Measurements from ENCODE around the gene AKAP13.
"Not testable (repeated sequence)": the region's sequence is repeated elsewhere in the genome, so short reads cannot be mapped to it uniquely, and the experiment has no call there.

AKAP13 gene

DNA sequence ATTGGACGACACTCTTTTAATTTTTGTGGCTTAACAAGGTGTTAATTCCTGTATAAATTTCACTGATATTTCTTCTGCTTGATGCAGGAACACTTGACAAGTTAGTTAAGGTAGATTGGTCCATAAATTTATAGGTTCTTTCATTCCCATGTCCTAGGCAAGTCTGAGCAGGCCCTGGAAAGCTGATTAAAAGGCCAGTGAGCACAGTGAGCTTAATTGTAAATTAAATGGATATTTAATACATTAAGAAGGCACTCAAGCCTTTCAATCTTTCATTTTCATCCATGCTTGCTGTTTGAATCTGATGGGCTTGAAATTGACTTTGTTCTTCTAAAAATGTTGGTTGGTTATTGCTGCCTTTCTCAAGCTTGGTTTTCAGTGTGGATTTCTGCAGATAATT, 103.6 kb downstream of the AKAP13 start:
- not testable (repeated sequence) for DNase-seq

GRCh38 chr15:85484923-85485322, 104.5 kb downstream of the AKAP13 start:
- DNase-seq: not testable (repeated sequence)

DNA sequence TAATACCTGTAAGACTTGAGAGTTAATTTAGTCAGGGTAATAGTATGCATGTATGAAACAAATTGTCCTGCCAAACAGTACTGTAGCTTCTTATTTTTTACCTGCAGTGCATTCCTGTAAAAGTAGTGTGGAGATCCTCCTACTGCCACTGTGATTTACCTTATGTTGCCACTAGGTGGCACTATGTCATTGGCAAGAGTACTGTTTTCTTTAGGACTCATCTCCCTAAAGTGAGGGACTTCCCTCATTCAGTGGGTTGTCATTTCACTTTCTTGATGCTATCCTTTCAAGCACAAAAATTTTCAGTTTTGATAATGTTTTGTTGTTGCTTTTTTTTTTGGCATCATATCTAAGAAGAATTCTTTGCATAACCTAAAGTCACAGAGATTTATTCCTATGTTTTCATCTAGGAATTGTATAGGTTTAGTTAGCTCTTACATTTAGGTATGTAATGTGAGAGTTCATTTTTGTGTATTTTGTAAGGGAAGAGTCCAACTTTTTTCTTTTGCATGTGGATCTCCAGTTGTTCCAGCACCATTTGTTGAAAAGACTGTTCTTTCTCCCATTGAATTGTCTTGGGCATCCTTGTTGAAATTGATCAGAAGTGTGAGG, 105.7 kb downstream of the AKAP13 start:
- DNase-seq: peak; percentile 64

DNA sequence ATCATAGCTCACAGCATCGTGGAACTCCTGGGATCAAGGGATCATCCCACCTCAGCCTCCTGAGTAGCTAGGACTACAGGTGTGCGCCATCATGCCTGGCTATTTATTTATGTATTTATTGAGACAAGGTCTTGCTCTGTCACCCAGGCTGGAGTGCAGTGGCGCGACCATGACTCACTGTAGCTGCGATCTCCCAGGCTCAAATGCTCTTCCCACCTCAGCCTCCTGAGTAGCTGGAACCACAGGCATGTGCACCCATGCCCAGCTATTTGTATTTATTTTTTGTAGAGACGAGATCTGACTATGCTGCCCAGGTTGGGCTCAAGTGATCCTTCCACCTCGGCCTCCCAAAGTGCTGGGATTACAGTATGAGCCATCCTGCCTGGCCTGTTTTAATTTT, 107.4 kb downstream of the AKAP13 start:
- not testable (repeated sequence) for DNase-seq

DNA sequence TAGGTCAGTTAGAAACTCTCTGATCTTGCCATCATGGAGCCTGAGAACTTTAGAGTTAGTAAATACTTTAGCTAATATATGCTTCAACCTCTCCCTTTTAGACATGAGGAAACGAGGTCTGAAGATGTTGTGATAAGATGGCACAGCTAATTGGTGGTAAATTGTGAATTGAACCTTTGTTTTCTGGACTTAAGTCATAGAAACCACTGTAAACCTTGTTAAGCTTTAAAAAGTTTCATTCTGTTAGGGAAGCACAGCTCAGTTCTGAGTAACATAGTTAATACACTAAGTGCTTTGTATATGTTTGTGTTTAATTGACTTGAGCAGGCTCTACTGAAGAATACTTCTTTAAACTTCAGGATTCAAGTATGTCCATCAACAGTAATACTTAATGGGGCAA, 108.6 kb downstream of the AKAP13 start:
- DNase-seq: no peak

- no peak for DNase-seq
Measured at GRCh38 chr15:85489773-85490493, 109.5 kb downstream of the AKAP13 start.

- no peak for DNase-seq
Measured at GRCh38 chr15:85490856-85491255, 110.5 kb downstream of the AKAP13 start.

DNA sequence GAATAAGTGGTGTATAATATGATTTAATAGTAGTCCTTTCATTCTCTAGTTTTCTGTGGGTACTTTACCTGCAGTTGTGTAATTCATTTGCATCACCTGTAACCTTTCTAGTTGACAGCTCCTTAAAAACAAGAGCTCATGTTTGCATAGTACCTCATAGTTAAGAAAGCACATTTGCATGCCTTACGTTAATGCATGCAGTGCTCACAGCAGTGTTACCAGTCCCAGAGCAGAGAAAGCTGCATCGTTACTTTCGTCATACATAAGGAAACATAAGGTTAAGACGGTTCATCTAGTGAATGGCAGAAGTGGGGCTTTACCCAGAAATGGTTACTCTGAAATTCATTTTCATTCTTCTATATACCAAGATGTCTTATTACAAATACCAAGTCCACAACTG, 111.3 kb downstream of the AKAP13 start:
- no peak for DNase-seq

GRCh38 chr15:85492406-85492805, 112.0 kb downstream of the AKAP13 start:
- DNase-seq: no peak

GRCh38 chr15:85493260-85493659, 112.9 kb downstream of the AKAP13 start:
- no peak for DNase-seq

- DNase-seq: no peak
Measured at GRCh38 chr15:85494048-85494777, 113.8 kb downstream of the AKAP13 start.

DNA sequence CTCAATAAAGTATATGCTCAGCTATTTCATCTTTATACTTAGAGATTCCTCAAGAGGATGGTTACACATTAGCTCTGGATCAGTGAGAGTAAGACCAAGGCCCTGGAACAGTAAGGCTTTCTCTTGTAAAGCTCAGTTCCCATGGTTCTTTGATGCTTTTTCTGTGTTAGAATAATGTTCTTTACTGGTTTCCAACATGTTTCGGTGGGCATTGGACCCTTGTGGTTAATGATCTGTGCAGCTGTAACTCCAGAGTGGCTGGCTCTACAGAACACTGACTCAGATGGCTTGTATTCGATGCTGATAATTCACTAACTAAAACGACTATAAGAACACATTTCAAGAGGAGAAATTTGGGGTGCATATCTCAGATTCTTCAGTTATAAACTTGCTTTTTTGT, 114.7 kb downstream of the AKAP13 start:
- no peak for DNase-seq

DNA sequence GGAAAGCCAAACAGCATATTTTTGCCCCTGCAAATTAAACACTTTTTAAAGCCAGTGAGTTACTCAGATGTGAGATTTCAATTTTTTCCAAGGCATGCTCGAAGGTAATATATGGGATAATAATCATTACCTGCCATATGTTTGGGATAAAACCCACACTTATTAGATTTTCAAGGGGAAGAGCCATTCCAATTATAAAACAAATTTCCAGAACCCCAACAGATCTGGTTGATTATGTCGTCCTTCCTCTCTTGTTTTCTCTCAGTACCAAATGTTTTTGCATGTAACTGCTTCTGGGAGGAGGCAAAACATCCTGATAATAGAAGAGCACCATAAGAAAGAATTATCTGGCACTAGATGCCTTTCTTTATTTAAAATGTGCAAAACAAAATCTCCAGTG, 115.1 kb downstream of the AKAP13 start:
- no peak for DNase-seq

- DNase-seq: no peak
Measured at GRCh38 chr15:85496151-85496550, 115.7 kb downstream of the AKAP13 start.

- DNase-seq: no peak
Measured at GRCh38 chr15:85496551-85497171, 116.3 kb downstream of the AKAP13 start.

GRCh38 chr15:85497172-85497569, 116.8 kb downstream of the AKAP13 start:
- no peak for DNase-seq

DNA sequence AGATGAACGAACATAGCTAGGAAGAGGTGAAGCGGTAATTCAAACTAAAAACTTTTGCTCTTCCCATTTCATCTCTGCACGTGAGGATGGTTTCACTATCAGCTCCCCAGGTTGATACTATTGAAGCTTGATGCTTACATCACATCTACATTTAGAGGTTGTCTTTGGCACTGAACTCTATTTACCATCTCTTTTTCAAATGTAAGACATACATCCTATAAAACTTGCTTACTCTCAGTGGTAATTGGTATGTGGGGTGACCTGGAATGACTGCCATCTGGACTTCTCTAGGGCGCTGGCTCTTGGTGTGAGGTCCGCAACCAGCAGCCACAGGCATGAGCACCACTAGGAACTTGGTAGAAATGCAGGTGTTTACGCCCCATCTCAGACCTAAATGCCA, 118.1 kb downstream of the AKAP13 start:
- no peak for DNase-seq

- no peak for DNase-seq
Measured at GRCh38 chr15:85499371-85499887, 119.0 kb downstream of the AKAP13 start.

- peak; percentile 12 for DNase-seq
Measured at GRCh38 chr15:85500060-85500708, 119.8 kb downstream of the AKAP13 start.

DNA sequence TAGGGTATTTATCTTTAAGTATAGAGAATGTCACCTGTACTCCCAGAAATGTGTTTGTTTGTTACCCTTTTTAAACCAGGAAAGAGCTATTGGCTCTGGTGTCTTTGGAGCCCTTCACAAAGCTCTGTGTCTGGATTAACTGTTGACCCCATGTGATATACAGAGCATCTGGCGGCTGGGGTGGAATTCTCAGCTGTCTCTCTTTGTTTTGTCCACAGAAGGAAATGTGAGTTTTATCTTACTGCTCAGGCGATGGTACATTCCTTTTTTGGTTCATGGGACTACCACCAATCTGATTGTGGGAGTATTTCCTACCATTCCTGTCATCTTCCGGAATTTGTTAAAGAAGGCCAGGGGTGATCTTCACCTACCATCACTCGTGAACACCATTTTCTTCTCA, 120.3 kb downstream of the AKAP13 start:
- DNase-seq: no peak

DNA sequence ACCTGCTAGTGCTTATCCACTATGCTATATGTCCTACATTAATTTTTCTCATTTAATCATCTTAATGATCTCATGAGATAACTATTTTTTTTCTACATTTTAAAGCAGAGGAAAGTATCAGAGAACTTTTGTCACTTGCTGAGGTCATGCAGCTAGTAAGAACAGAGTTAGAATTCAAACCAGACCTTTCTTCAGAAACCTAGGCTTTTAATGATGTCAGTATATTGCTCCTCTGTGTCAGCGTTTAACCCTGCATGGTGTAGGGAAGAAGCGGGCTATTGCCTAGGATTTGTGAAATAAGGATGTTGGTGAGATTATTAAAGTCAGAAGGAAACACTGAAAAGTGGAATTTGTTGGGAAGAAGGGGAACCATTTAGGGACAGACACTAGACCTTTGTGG, 121.2 kb downstream of the AKAP13 start:
- no peak for DNase-seq

- DNase-seq: no peak
Measured at GRCh38 chr15:85503151-85503799, 122.9 kb downstream of the AKAP13 start.

Data from activated CD4-positive, alpha-beta T cell treated with anti-CD3 and anti-CD28 coated beads for 48 hours (primary cell).